Fibroblast of lung (primary cell): Measurements from ENCODE around the gene FAM135A.

Experiments
- CTCF ChIP-seq, 2 donors: IDR thresholded peaks in 1 of 2; conservative IDR thresholded peaks in 1 of 2; 1 replicate in 1 of 2; 2 replicates in 1 of 2; pipeline ENCODE4 v1.5.1; 2011 to 2012; ENCODE audit warnings: low read length in 2 of 2, control low read depth in 1 of 2, inconsistent platforms in 1 of 2, low read depth in 1 of 2, mild to moderate bottlenecking in 1 of 2
- EZH2 ChIP-seq: IDR thresholded peaks from 2 replicates; pipeline ENCODE4 v1.5.1; 2012; ENCODE audit warnings: low read length, control low read depth, mild to moderate bottlenecking; ENCODE audit errors: missing control alignments

- TF ChIP-seq CTCF (conservative IDR thresholded peaks at IDR 0.05 in 1 of 2, IDR thresholded peaks at IDR 0.05 in 1 of 2; ENCODE audit: low read depth in 1 of 2, low read length in 2 of 2) (peak; percentile 60 to 75), EZH2 (no peak)
These were observed 41.7 kb upstream of the FAM135A start for GRCh38 chr6:70371454-70372105.
